Measurements from ENCODE around the gene RASSF1. TPM values are rescaled to one million over a fixed set of nuclear protein-coding genes. Genes with fewer than 3 reads are reported as not detected.

The RASSF1 gene
- total and polyA plus RNA-seq, 8 donors = 10.3 to 29.5 (median 14.2) TPM

- no peak for DNase-seq
- TF ChIP-seq CTCF (IDR thresholded peaks at IDR 0.05) = no peak
- 61 to 63% methylated on average over 5 of the region's 5 CpGs for WGBS, 2 donors
- ATAC-seq = no peak
- intact Hi-C loops (cut with DNase I) = no loop called here
- FAIRE-seq = no peak
- peak overlapping the region in 2 of 4 donors; percentile 1 to 95 for H3K27ac ChIP-seq
- H3K4me3 ChIP-seq = peak overlapping the region in 1 of 4 donors; percentile 72
- no peaks in the 10 kb centered on the region for H3K9me3 ChIP-seq
- H3K27me3 ChIP-seq = no peaks in the 10 kb centered on the region
- H3K4me1 ChIP-seq = peaks cover 10 to 42% (median 28%) of the 10 kb centered on the region in 3 donors
- peaks cover 8 to 27% (median 20%) of the 10 kb centered on the region in 3 donors for H3K36me3 ChIP-seq
Observed at GRCh38 chr3:50334339-50335075, 6.1 kb downstream of the RASSF1 start.

GRCh38 chr3:50333744-50334328 is 6.8 kb downstream of the RASSF1 start:
- intact Hi-C loops (cut with DNase I) = no loop called here
- Histone ChIP-seq H3K9me3 (no peaks in the 10 kb centered on the region), H3K4me1 (peaks cover 10 to 44% (median 28%) of the 10 kb centered on the region in 3 donors), H3K27me3 (no peaks in the 10 kb centered on the region), H3K27ac (peak overlapping the region in 3 of 4 donors; percentile 1 to 52 (median 3)), H3K4me3 (no peak overlapping the region), H3K36me3 (peaks cover 8 to 27% (median 22%) of the 10 kb centered on the region in 3 donors)
- FAIRE-seq (no peak), ATAC-seq (no peak), DNase-seq (peak in 1 of 6 donors; percentile 25)
- 62 to 68% methylated on average over 12 of the region's 12 CpGs for WGBS, 2 donors
- TF ChIP-seq CTCF (IDR thresholded peaks at IDR 0.05) = no peak

GRCh38 chr3:50331364-50331907 is 9.2 kb downstream of the RASSF1 start:
- TF ChIP-seq CTCF (IDR thresholded peaks at IDR 0.05) = no peak
- H3K36me3 ChIP-seq = peaks cover 8 to 27% (median 22%) of the 10 kb centered on the region in 3 donors
- no peaks in the 10 kb centered on the region for H3K27me3 ChIP-seq
- H3K27ac ChIP-seq = no peak overlapping the region
- ATAC-seq = no peak
- FAIRE-seq = no peak
- DNase-seq = peak in 2 of 6 donors; percentile 27 to 68
- 93 to 95% methylated on average over 19 of the region's 19 CpGs for WGBS, 2 donors
- H3K9me3 ChIP-seq = no peaks in the 10 kb centered on the region
- H3K4me1 ChIP-seq = peaks cover 18 to 47% (median 24%) of the 10 kb centered on the region in 3 donors
- H3K4me3 ChIP-seq = no peak overlapping the region
- intact Hi-C loops (cut with DNase I) = no loop called here

GRCh38 chr3:50330330-50330729 is 10.3 kb downstream of the RASSF1 start:
- intact Hi-C loops (cut with DNase I) = no loop called here
- FAIRE-seq = no peak

More at GRCh38 chr3:50330330-50330729, 10.3 kb downstream of the RASSF1 start:
- no peaks in the 10 kb centered on the region for H3K27me3 ChIP-seq
- H3K4me1 ChIP-seq = peaks cover 18 to 37% (median 23%) of the 10 kb centered on the region in 3 donors
- H3K4me3 ChIP-seq = no peak overlapping the region
- TF ChIP-seq CTCF (IDR thresholded peaks at IDR 0.05) = no peak
- no peaks in the 10 kb centered on the region for H3K9me3 ChIP-seq
- DNase-seq = peak in 1 of 6 donors; percentile 47
- ATAC-seq = no peak
- 90 to 92% methylated on average over 10 of the region's 10 CpGs for WGBS, 2 donors
- H3K36me3 ChIP-seq = peaks cover 8 to 34% (median 22%) of the 10 kb centered on the region in 3 donors
- H3K27ac ChIP-seq = no peak overlapping the region

Measured in pancreas (tissue), 10 donors.